Activated gamma-delta T cell treated with anti-CD3 and anti-CD28 coated beads, Interleukin-2, amount 50 U/mL, for 16 hours (primary cell): ENCODE results near the gene PPP1R15B.
A peak's percentile ranks its signal among the peaks of the same experiment; 100 is the strongest.
"Not testable (repeated sequence)": the region's sequence is repeated elsewhere in the genome, so short reads cannot be mapped to it uniquely, and the experiment has no call there.

ENCODE experiments used
- DNase-seq: peaks from one replicate; pipeline ENCODE4 v3.0.0-alpha.2; 2020; ENCODE audit warnings: low read depth

Gene PPP1R15B

DNA sequence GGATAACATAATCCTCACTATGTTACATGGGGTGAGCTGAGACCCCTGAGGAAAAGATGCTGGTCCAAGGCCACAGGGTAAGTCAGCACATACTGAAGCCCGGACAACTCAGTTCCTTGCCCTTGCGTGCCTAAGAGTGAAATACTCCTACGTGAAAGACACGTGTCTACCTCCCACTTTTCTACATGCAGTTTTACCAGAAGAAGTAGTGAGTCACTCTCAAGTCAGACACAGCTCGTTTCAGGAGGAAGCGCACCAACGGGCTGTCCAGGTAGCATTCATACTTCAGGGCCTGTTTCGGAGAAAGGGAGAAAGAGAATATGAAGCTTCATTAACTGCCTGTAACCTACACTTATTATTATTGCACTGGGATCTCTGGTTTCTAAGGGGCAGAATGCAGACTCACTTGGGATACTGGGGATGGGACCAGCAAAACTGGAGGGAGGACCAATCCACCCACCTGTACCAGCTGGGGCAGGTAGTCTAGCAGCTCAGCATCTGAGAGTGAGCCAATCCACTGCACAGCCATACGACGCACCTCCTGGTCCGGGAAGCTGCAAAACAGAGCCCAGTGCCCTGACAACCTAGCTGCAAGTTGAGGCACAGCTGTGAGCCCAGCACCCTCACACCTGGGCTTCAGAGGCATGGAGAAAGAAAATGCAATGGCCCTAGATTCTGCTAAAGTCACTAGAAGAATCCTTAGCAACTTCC lies 32.4 kb upstream of the PPP1R15B start:
- DNase-seq, result no peak

DNA sequence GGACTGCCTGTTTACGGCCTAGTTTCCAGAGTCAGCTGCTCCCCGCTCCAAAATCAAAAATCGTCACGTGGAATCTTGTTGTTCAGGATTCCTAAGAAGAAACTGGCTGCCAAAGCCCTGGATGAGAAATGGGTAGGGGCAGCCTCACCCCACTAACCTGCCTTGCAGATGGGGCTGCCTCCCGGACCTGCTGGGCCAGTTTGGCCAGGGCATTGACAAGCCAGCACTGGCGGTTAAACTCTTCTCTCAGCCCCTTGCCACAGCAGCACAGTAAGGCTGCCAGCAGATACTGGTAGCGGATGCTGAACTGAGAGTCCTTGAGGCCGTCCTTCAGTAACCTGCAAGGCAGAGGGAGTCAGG lies 31.6 kb upstream of the PPP1R15B start:
- DNase-seq, result no peak

DNA sequence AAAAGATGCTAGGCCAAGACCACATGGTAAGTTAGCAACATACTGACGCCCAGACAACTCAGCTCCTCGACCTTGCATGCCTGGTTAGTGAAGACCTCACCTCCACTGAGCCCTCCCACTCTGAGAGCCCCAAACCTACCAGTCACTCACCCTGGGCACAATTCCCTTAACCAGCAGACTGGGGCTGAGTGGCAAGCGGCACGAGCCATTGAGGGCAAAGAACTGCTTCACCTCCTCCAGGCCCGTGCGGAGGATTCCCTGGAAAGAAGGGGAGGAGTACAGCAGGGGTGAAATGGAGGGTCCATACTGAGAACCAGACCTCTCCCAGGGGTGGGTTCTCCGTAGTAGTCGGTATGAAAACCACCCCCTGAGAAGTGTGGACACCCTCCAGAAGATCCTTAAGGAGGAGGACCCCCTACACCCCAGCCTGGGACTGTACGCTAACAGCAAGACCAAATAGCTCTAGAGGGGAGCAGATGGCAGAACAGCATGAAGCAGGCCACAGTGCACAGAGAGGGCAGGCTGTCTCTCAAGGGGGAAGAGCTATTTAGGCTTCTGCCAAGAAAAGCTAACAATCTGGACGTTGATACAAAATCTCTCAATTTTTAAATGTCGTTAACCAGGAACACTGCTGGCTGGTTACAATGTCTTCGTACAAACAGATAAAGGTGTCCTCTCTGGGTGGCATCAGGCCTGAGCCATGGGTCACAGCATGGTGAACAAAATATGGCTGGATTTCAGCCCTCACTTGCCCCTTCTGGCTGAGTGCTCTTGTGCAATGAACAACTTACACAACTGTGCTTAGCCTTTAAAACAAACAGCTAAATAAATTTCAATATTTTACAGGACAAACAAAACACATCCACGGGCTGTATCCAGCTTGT lies 31.0 kb upstream of the PPP1R15B start:
- no peak for DNase-seq

DNA sequence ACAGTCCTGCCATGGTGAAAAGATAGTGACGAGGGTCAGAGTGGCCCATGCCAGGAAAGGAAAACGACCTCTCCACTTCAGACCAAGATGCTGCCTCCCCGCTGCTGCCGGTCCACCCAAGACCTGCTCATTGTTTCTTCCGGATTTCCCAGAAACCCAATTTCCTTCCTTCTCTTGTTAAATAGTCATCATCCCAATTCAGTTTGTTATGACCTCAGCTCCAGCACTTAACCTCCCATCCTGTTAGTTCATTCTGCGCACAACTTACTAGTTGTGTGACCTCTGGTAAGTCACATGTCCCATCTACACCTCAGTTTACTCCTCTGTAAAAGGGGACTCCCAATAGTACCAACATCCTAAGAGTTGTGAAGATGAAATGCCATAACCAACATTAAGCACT lies 29.9 kb upstream of the PPP1R15B start:
- DNase-seq, result no peak

DNA sequence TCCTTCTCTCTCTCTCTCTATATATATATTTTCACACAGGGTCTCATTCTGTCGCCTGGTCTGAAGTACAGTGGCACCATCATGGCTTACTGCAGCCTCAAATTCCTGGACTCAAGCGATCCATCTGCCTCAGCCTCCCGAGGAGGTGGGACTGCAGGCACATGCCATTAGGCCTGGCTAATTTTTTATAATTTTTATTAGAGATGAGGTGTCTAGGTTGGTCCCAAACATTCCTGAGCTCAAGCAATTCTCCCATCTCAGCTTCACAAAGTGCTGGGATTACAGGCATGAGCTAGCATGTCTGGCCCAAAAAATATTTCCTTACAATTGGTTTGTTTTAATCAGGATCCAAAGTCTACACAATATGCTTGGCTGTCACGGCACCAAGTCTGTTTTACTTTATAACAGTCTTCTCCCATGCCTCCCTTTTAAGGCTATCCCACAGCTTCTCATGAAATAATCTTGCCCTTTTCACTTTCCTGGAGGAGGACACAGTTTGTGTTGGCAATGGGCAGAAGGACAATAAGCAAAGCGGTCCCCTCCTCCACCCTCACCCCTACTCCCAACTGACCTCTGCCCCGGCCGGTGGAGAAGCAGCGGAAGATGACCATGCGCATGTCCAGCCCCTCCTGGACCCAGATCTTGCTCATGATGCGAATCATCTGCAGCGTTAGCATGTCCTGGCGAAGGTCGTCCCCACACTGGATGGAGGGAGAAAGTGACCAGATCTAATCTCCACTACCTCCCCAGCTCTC lies 28.2 kb upstream of the PPP1R15B start:
- no peak for DNase-seq

DNA sequence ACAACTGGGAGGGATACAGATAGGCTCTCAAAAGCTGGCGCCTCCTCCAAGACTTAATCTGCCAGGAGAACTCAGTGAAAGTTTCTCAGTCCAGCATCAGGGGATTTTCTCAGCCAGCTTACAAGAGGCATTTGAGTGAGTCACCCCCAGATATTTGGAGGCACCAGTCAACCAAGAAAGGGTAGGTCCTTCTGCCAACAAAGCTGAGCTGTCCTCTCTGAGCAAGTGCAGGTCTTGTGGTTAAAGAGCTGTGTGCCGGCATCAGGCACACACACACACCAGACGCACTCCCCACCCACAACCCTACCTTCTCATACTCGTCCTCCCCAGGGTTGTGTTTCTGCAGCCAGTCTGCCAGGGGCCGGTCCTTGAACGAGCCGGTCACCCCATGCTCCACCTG lies 27.0 kb upstream of the PPP1R15B start:
- no peak for DNase-seq

DNA sequence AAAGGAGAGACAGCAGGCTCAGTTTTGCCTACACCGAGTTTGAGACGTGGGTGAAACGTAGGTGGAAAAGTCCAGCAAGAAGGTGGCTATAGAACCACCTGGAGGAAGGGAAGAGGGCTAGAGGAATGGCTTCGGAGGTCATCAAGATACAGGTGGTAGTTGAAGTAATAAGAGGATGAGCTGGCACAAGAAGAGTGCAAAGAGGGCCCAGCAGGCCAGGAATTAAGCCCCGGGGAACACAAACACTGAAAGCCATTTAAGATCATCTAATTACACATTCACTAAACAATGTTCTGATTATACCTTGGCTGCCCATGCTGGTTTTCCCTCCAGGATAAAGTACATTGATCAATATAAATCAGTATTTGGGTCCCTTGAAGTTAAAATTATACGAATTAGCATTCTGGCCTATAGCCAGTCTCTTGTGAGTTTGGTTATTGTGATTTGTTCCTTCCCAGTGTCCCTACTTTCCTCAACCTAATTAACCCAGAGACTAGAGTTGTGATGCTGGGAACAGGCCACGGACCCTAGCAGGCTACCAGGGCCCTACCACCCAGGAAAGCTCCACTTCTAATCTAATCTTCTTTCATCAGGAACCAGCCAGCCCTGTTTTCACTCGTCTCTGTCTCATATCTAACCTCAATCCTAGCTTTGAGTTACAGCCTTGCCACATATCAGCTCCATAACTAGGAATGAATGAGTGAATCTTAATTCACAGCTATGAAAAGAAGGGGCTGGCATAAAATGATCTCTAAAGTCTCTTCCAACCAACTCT lies 26.4 kb upstream of the PPP1R15B start:
- no peak for DNase-seq

DNA sequence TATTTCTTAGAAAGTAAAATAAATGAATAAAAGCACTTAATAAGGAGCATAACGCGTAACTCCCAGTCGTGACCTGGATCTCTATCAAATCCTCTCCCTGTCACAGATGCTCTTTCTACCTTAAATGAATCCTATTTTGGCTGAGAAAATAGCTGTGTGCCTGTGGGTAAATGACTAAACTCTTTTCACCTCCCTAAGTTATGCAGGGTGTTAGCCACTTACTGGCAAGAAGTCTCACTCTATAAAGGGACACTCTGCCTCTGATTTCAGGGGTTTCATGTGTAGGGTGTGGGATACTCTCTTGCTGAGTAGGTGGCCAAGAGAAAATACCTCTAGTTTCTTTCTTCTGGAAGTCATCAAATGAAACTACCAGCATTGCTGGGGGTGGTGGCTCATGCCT lies 24.3 kb upstream of the PPP1R15B start:
- no peak for DNase-seq

DNA sequence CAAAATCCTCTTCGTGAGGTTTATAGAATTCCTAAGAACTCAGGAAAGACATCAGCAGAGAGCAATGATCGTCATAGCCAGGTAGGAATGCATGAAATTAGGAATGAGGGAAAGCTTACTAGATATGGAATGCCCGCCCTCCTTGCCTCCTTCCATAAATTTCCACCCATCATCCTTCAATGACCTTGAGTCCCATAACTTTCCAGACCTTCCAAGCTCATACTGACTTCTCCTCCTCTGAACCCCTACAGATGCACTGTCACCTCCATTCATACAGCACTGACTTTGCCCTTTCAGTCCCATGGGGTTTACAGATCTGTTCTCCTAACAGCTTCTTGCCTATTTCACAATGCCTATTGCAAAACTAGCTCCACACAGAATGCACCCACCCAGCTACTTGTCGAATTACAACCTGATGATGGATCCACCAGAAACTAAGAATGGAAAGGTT lies 23.8 kb upstream of the PPP1R15B start:
- DNase-seq, result no peak

DNA sequence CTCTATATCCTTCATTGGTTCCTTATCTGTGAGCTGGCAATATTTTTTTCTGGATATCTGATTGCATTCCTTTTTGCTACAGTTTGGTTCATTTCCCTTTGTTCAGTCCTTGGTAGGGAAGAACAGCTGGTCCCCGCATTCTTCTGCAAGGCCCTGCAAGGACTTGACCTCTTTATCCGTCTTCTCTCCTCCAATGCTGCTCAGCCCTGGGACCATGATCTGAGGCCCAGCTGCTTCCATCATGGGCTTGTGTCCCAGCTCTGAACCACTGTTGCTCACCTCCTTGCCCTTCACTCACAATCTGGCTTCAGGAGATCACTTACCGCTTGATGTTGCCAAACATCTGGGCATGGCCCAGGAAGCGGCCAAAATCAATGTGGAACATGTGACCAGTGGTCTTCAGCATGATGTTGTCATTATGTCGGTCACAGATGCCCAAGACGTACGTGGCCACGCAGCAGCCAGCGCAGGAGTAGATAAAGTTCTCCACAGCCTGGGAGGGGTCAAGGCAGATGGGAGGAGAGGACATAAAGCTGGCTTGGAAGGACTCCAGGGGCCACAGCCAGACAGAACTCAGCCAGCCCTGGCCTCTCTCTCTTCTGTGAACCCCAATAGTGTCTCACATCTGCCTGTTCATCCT lies 22.6 kb upstream of the PPP1R15B start:
- DNase-seq, result no peak

DNA sequence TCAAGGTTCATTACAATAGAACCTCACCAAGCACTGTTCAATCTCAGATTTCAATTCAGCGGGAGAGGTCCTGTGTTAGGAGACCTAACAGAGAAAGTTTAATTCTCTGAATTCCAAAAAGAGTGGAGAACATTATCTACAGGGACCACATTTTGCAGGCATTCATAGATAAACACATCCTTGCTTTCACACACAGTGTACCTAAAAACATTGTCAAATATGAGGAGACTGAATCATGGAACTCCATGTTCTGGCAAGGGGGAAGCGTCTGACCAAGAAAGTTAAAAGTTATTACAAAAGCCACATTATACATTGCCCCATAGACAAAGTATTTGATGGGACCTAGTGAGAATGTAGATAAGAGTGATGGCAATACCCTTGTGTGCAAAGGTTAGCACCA lies 21.1 kb upstream of the PPP1R15B start:
- no peak for DNase-seq

DNA sequence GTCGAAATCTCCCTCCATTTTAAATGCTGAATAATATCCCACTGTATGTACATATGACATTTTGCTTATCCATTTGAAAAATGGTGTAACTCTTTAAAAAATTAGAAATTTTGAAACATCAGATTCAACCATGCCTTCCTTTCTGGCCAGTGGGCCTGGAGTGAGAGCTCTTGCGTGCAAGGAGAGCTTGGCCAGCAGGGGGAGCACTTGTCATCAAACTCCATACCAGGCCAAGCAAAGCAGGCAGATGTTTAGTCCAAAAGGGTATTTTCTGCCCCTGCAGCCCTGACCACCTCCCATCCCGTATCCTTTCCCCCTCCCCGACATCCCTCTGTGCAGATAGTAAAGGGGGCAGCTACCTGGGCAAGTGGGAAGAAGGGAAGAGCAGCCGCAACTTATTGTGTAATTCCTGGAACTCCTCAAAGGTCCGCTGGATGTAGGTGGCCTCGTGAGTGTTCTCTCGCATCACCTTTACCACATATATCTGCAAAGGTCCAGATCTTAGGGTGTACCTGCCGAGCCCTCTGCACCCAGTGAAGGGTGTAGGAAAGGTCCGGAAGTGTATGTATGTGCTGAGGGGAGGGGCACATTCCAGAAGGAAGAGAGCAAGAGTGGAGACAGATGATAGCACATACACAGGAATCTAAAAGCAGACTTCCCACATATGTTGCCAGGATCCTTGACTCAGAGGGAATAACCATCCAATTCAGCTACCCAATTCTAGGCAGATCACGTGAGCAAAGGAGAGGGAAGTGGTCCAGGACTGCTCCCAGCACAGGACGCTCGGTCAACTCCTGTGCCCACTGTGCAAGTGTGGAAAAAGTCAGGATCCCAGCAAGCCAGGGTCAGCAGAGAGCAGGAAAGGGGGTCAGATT lies 19.9 kb upstream of the PPP1R15B start:
- DNase-seq, result peak; percentile 76

DNA sequence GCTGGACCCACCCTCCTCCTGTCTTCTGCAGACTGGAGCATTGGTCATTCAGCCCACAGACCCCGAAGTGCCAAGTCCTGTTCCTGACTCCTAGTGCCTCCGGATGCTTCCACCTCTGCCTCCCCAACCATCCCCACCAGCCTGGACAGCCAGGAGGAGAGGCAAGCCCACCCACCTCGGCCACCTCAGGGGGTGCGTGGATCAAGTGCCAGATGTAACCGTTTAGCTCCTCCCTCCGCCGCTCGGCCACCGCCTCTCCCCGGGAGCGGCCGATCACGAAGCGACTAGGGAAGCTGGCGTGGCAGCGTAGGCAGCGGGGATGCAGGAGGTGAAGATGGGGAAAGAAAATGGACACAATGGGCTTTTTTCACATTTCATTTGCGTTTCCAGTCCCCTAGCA lies 18.1 kb upstream of the PPP1R15B start:
- DNase-seq, result no peak

DNA sequence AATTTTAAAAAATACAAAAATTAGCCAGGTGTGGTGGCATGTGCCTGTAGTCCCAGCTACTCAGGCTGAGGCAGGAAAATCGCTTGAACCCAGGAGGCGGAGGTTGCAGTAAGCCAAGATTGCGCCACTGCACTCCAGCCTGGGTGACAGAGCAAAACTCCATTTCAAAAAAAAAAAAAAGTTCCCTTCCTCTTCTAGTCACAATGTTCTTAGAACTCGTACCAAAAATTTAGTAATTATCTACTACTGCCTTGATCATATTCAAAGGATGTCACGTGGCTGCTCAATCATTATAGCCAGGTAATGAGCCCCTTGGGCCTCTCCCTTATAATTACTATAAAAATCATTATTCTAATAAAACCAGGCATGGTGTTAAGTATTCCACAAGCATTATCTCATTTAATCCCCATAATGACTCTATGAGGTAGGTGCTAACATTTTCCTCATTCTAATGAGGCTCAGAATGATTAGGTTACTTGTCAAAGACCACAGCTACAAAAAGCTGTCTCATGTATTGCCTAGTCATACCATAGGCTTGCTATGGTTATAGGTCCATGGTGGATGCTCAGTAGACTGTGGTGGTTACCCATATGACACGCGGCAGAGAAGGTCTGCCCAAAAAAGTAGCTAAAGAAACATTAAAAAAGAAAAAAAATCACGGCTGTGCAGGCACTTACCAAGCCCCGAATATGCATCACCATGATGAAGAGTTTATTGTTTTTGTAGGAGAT lies 15.5 kb upstream of the PPP1R15B start:
- DNase-seq, result no peak

DNA sequence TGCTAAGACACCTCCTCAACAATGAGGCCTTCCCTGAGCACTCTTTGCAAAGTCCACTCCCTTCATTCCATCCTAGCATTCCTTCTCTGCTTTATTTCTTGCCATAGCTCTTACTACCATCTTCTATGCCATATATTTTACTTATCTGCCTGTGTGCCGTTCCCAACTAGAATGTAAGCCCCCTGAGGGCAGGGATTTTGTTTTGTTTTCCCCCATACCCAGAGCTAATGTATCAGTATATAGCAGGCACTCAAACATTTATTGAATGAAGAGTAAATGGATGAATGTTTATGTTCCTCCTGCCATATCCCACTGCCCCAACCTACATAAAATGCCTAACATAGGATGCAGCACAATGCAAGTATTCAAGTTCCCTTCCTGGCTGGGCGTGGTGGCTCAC lies 14.9 kb upstream of the PPP1R15B start:
- no peak for DNase-seq

DNA sequence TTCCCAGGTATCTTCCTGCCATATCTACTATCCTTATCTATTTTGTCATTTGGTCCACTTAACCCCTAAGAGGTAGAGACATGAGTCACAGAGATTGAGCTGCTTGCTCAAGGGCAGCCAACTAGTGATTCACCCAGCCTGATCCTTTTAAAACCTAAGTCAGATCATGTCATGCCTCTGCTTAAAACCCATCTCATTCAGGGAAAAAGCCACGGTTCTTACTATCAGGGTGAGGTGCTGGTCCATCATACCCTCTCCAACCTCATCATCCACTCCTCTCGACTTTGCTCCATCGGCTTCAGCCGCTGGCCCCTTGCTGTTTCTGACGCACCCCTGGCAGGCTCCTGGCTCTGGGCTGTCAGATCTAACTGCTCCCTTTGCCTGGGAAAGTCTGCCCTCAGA lies 14.4 kb upstream of the PPP1R15B start:
- DNase-seq, result no peak

DNA sequence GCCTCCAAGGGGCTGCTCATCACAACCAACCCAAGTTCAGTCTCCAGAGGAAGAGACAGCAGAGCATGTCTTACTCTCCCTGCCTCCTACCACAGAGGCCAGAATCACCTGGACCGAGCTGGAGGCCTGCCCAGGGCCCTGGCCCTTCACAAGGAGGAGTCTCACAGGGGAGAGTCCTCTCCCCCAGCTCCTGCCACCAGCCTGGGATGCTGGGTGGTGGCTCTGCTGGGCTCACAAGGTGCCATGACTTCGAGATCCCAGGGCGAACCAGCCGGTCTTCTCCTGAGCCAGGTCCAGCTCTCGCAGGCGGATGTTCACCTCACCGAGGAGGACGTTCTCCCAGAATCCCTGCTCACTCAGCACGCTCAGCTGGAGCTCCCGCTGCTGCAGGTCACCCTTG lies 13.0 kb upstream of the PPP1R15B start:
- DNase-seq, result no peak

DNA sequence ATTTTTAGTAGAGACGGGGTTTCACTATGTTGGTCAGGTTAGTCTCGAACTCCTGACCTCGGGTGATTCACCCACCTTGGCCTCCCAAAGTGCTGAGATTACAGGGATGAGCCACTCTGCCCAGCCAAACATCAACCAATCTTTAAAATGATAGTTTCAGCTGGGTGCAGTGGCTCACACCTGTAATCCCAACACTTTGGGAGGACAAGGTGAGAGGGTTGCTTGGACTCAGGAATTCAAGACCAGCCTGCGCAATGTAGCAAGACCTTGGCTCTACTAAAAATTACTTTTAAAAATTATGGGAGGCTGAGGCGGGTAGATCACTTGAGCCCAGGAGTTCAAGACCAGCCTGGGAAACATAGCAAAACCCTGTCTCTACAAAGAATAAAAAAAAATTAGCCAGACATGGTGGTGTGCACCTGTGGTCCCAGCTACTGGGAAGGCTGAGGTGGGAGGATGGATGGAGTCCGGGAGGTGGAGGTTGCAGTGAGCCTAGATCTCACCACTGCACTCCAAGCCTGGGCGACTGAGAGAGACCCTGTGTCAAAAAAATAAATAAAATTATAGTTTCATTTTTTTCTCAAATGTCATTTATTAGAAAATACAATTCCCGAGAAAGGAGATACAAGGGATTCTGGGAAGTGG lies 10.6 kb upstream of the PPP1R15B start:
- not testable (repeated sequence) for DNase-seq

DNA sequence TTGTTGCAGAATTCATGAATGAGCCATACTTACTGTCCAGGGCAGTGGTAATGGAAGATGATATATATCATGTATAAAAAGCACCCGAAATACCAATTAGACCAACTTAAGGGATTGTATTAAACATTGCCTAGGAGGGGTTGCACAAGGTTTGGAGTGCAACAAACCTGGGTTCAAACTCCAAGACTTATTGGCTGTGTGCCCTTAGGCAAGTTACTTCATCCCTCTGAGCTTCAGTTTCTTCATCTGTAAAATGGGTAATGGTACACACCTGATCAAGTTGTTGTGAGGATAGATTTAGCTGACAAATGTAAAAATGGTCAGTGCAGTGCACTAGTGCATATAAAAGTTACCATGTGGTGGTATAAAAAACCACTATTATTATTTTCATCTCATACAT lies 9.8 kb upstream of the PPP1R15B start:
- no peak for DNase-seq
